Trophoblast cell (in vitro differentiated cells and primary cell): ENCODE measurements around the gene HACE1.
A peak's percentile ranks its signal among the peaks of the same experiment; 100 is the strongest.
"Not testable (repeated sequence)": the region's sequence is repeated elsewhere in the genome, so short reads cannot be mapped to it uniquely, and the experiment has no call there.

Experiments used
- DNase-seq, 2 donors: peaks; one replicate each; pipeline ENCODE4 v3.0.0-alpha.2; 2016
- H2AFZ ChIP-seq: 2 replicates; pipeline ENCODE4 v1.6.1; 2013; ENCODE audit warnings: low read length, moderate library complexity, mild to moderate bottlenecking; ENCODE audit not compliant: insufficient read depth, poor library complexity
- H2AK5ac ChIP-seq: 2 replicates; pipeline ENCODE4 v1.6.1; 2013; ENCODE audit warnings: mild to moderate bottlenecking, low read length
- H2BK120ac ChIP-seq: 2 replicates; pipeline ENCODE4 v1.6.1; 2013; ENCODE audit warnings: low read length, mild to moderate bottlenecking, moderate library complexity; ENCODE audit not compliant: insufficient read depth, poor library complexity
- H2BK12ac ChIP-seq: 2 replicates; pipeline ENCODE4 v1.6.1; 2013; ENCODE audit warnings: mild to moderate bottlenecking, low read length, moderate library complexity
- H2BK5ac ChIP-seq: 2 replicates; pipeline ENCODE4 v1.6.1; 2013; ENCODE audit warnings: low read length, low read depth, moderate library complexity, mild to moderate bottlenecking; ENCODE audit not compliant: poor library complexity
- H3K14ac ChIP-seq: 2 replicates; pipeline ENCODE4 v1.6.1; 2013; ENCODE audit warnings: mild to moderate bottlenecking, low read length
- H3K18ac ChIP-seq: 2 replicates; pipeline ENCODE4 v1.6.1; 2013; ENCODE audit warnings: mild to moderate bottlenecking, low read length
- H3K23ac ChIP-seq: 2 replicates; pipeline ENCODE4 v1.6.1; 2013; ENCODE audit warnings: low read length
- H3K27ac ChIP-seq: 2 replicates; pipeline ENCODE4 v1.5.1; 2013; ENCODE audit warnings: low read depth, mild to moderate bottlenecking, inconsistent platforms, low read length, moderate library complexity
- H3K27me3 ChIP-seq: 2 replicates; pipeline ENCODE4 v1.6.1; 2013; ENCODE audit warnings: inconsistent platforms, mild to moderate bottlenecking, low read length, moderate library complexity; ENCODE audit not compliant: insufficient read depth
- H3K36me3 ChIP-seq, 2 experiments: 1 replicate in 1 of 2; 2 replicates in 1 of 2; pipeline ENCODE4 v1.6.1; 2013; ENCODE audit warnings: low read length in 2 of 2, mild to moderate bottlenecking in 2 of 2, moderate library complexity in 1 of 2; ENCODE audit not compliant: insufficient read depth in 2 of 2, control insufficient read depth in 1 of 2
- H3K4ac ChIP-seq: 2 replicates; pipeline ENCODE4 v1.6.1; 2013; ENCODE audit warnings: low read depth, mild to moderate bottlenecking, low read length, moderate library complexity
- H3K4me1 ChIP-seq, 2 experiments: 1 replicate in 1 of 2; 2 replicates in 1 of 2; pipeline ENCODE4 v1.6.1; 2013; ENCODE audit warnings: low read length in 2 of 2, mild to moderate bottlenecking in 2 of 2, moderate library complexity in 1 of 2; ENCODE audit not compliant: insufficient read depth in 2 of 2, control insufficient read depth in 1 of 2
- H3K4me2 ChIP-seq: 2 replicates; pipeline ENCODE4 v1.6.1; 2013; ENCODE audit warnings: inconsistent platforms, mild to moderate bottlenecking, low read length, moderate library complexity
- H3K4me3 ChIP-seq: 2 replicates; pipeline ENCODE4 v1.5.1; 2013; ENCODE audit warnings: mild to moderate bottlenecking, low read depth, low read length, inconsistent platforms
- H3K79me1 ChIP-seq: one replicate; pipeline ENCODE4 v1.6.1; 2013; ENCODE audit warnings: low read length
- H3K79me2 ChIP-seq: 2 replicates; pipeline ENCODE4 v1.6.1; 2013; ENCODE audit warnings: low read length, mild to moderate bottlenecking; ENCODE audit not compliant: control insufficient read depth, insufficient read depth, poor library complexity
- H3K9ac ChIP-seq: 2 replicates; pipeline ENCODE4 v1.6.1; 2013; ENCODE audit warnings: mild to moderate bottlenecking, low read length
- H3K9me3 ChIP-seq: 2 replicates; pipeline ENCODE4 v1.6.1; 2013; ENCODE audit warnings: low read depth, mild to moderate bottlenecking, control low read depth, inconsistent platforms, low read length; ENCODE audit not compliant: insufficient read depth
- H4K12ac ChIP-seq: 2 replicates; pipeline ENCODE4 v1.6.1; 2013; ENCODE audit warnings: low read depth, mild to moderate bottlenecking, low read length, moderate library complexity
- H4K8ac ChIP-seq: 2 replicates; pipeline ENCODE4 v1.6.1; 2013; ENCODE audit warnings: low read depth, mild to moderate bottlenecking, low read length, moderate library complexity
- H4K91ac ChIP-seq: one replicate; pipeline ENCODE4 v1.6.1; 2013; ENCODE audit warnings: low read depth, mild to moderate bottlenecking, low read length, moderate library complexity
- WGBS: extraction: QIAGEN DNeasy Blood & Tissue Kit; methylation state at CpG from one replicate; pipeline ENCODE4 v1.1.7; 2013; ENCODE audit warnings: missing lambda C conversion rate; ENCODE audit not compliant: insufficient read length, insufficient coverage; ENCODE audit errors: extremely low coverage; 5-methylcytosine and 5-hydroxymethylcytosine counted together

HACE1 gene

GRCh38 chr6:104739124-104739523 lies 120.6 kb downstream of the HACE1 start:
- not testable (repeated sequence) for H3K79me2 ChIP-seq, H3K9ac ChIP-seq, H2AK5ac ChIP-seq, H3K27me3 ChIP-seq, DNase-seq, H3K14ac ChIP-seq, H2BK12ac ChIP-seq, H3K18ac ChIP-seq, H3K4ac ChIP-seq, H3K27ac ChIP-seq, H3K4me1 ChIP-seq, H3K23ac ChIP-seq, H3K9me3 ChIP-seq, H2AFZ ChIP-seq, H4K12ac ChIP-seq, H2BK120ac ChIP-seq, H3K79me1 ChIP-seq, H4K91ac ChIP-seq, H2BK5ac ChIP-seq, H4K8ac ChIP-seq, H3K4me3 ChIP-seq, H3K4me2 ChIP-seq, H3K36me3 ChIP-seq
- no CpG with 5 or more reads among the region's 3 CpGs for WGBS

GRCh38 chr6:104737567-104737966 lies 122.2 kb downstream of the HACE1 start:
- H4K91ac ChIP-seq, H2AK5ac ChIP-seq, H4K8ac ChIP-seq, H3K79me2 ChIP-seq, H4K12ac ChIP-seq, H3K14ac ChIP-seq, H3K4me1 ChIP-seq, H2BK5ac ChIP-seq, H2AFZ ChIP-seq, H3K27me3 ChIP-seq, H2BK12ac ChIP-seq, H3K4me3 ChIP-seq, H3K79me1 ChIP-seq, H3K18ac ChIP-seq, H3K9me3 ChIP-seq, H3K4ac ChIP-seq, H3K36me3 ChIP-seq, H3K9ac ChIP-seq, H3K4me2 ChIP-seq, H3K23ac ChIP-seq, H2BK120ac ChIP-seq, H3K27ac ChIP-seq: not testable (repeated sequence)
- DNase-seq = peak; percentile 22 to 28
- no CpG with 5 or more reads among the region's 16 CpGs for WGBS

GRCh38 chr6:104736545-104736944 lies 123.2 kb downstream of the HACE1 start:
- no CpG with 5 or more reads among the region's 1 CpG for WGBS

GRCh38 chr6:104730450-104730849 lies 129.3 kb downstream of the HACE1 start:
- DNase-seq = no peak
- Histone ChIP-seq H3K4me2 (no peak overlapping the region), H3K79me2 (no peaks in the 10 kb centered on the region), H3K9ac (no peak overlapping the region), H4K12ac (no peak overlapping the region), H3K14ac (no peak overlapping the region), H3K4me3 (no peak overlapping the region), H3K27me3 (no peaks in the 10 kb centered on the region), H3K27ac (no peak overlapping the region), H3K4ac (no peak overlapping the region), H3K36me3 (peaks cover 0 to 1% of the 10 kb centered on the region in 2 experiments), H3K79me1 (no peaks in the 10 kb centered on the region), H2BK12ac (no peak overlapping the region), H3K9me3 (no peaks in the 10 kb centered on the region), H2BK120ac (no peak overlapping the region), H4K91ac (no peak overlapping the region), H3K18ac (no peak overlapping the region), H3K4me1 (no peaks in the 10 kb centered on the region), H3K23ac (no peak overlapping the region), H4K8ac (no peak overlapping the region), H2AFZ (no peak overlapping the region), H2BK5ac (no peak overlapping the region), H2AK5ac (no peak overlapping the region)
- no CpG with 5 or more reads among the region's 2 CpGs for WGBS

More at GRCh38 chr6:104736545-104736944, 123.2 kb downstream of the HACE1 start:
- DNase-seq = no peak
- no peak overlapping the region for H4K12ac ChIP-seq
- H3K4me3 ChIP-seq = no peak overlapping the region
- no peak overlapping the region for H4K91ac ChIP-seq
- H2AFZ ChIP-seq = no peak overlapping the region
- H3K9ac ChIP-seq = no peak overlapping the region
- H3K9me3 ChIP-seq = no peaks in the 10 kb centered on the region
- H3K27me3 ChIP-seq = no peaks in the 10 kb centered on the region
- no peaks in the 10 kb centered on the region for H3K36me3 ChIP-seq
- H3K79me1 ChIP-seq = no peaks in the 10 kb centered on the region
- H3K23ac ChIP-seq = no peak overlapping the region
- H2BK5ac ChIP-seq = no peak overlapping the region
- no peaks in the 10 kb centered on the region for H3K79me2 ChIP-seq
- no peak overlapping the region for H3K27ac ChIP-seq
- H3K4me2 ChIP-seq = no peak overlapping the region
- no peak overlapping the region for H2BK12ac ChIP-seq
- H2BK120ac ChIP-seq = no peak overlapping the region
- no peaks in the 10 kb centered on the region for H3K4me1 ChIP-seq
- no peak overlapping the region for H2AK5ac ChIP-seq
- H3K14ac ChIP-seq = no peak overlapping the region
- H3K4ac ChIP-seq = no peak overlapping the region
- no peak overlapping the region for H4K8ac ChIP-seq
- H3K18ac ChIP-seq = no peak overlapping the region
